Gastroesophageal sphincter (tissue), 4 donors: Measurements from ENCODE around the gene LMAN1L. TPM values are rescaled to one million over a fixed set of nuclear protein-coding genes. Genes with fewer than 3 reads are reported as not detected.

Source experiments
- ATAC-seq: fragments of 150-250 bp; one replicate; pipeline ENCODE4 v1.9.1; 2016; ENCODE audit warnings: mild to moderate bottlenecking, moderate library complexity
- H3K27ac ChIP-seq, 4 donors: fragments of 200-600 bp; sonication (generic) in 3 of 4; 1 replicate in 3 of 4; 2 replicates in 1 of 4; pipeline ENCODE4 v1.5.1; 2016 to 2019
- H3K27me3 ChIP-seq: fragments of 200-600 bp; sonication (generic); one replicate; pipeline ENCODE4 v1.5.1; 2019
- H3K36me3 ChIP-seq, 2 donors: fragments of 200-600 bp; sonication (generic); one replicate each; pipeline ENCODE4 v1.5.1; 2019; ENCODE audit warnings: control low read depth in 1 of 2
- H3K4me1 ChIP-seq, 3 donors: fragments of 200-600 bp; sonication (generic); 1 replicate in 2 of 3; 2 replicates in 1 of 3; pipeline ENCODE4 v1.5.1; 2016 to 2019; ENCODE audit warnings: control low read depth in 2 of 3
- H3K4me3 ChIP-seq, 2 donors: fragments of 200-600 bp; sonication (generic); one replicate each; pipeline ENCODE4 v1.5.1; 2019; ENCODE audit warnings: mild to moderate bottlenecking in 1 of 2, moderate library complexity in 1 of 2
- H3K9me3 ChIP-seq, 3 donors: fragments of 200-600 bp; sonication (generic); one replicate each; pipeline ENCODE4 v1.5.1; 2017 to 2019; ENCODE audit warnings: control low read depth in 2 of 3
- EP300 ChIP-seq: sonication (generic); formaldehyde crosslinking; IDR thresholded peaks from one replicate; pipeline ENCODE4 v1.6.1; 2017; ENCODE audit warnings: antibody characterized with exemption, mild to moderate bottlenecking
- POLR2A ChIP-seq, 2 donors: fragments of 450-650 bp; IDR thresholded peaks; one replicate each; pipeline ENCODE4 v1.6.1; 2017; ENCODE audit warnings: antibody characterized with exemption in 2 of 2, mild to moderate bottlenecking in 2 of 2, moderate library complexity in 1 of 2
- POLR2AphosphoS5 ChIP-seq: sonication (generic); formaldehyde crosslinking; IDR thresholded peaks from one replicate; pipeline ENCODE4 v1.6.1; 2017; ENCODE audit warnings: antibody characterized with exemption
- WGBS, 2 donors: methylation state at CpG; one replicate each; pipeline ENCODE4 v1.1.5; 2018; ENCODE audit warnings: low coverage in 1 of 2; 5-methylcytosine and 5-hydroxymethylcytosine counted together
- total RNA-seq, 4 donors: library from RNA; depleted of rRNA; stranded (reverse); fragments of >200 nt; gene quantifications; one replicate each; pipeline ENCODE4 v1.1.0, GENCODE V29; 2016
- TF ChIP-seq, protein P1 (sequence below), 4 experiments: fragments of 200-600 bp in 2 of 4; fragments of 450-650 bp in 2 of 4; sonication (generic) in 1 of 4; IDR thresholded peaks; one replicate each; pipeline ENCODE4 v1.5.1; 2017 to 2019; ENCODE audit warnings: antibody characterized with exemption in 4 of 4, mild to moderate bottlenecking in 2 of 4, moderate library complexity in 2 of 4

LMAN1L gene
- total RNA-seq, 4 donors from 2014 or later, result 0.27 TPM; not detected in 3

DNA sequence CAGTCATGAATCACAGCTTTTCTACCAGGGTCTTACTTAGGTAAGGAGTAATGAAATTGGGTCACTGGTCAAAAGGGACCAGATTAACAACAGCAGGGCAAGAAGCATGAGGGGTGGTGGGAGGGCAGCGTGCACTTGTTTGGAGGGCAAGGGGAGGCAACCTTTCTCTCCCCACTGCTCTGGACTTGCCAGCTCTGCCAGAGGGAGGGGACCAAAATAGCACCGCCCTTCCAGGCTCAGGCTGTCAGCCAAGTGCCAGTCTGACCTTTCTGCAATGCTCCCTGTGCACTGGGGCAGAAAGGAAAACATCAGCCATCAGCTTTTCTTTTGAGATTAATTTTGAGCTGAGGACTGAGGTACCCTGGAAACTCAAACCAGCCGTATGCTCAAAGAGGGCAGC, 34.8 kb downstream of the LMAN1L start:
- H3K27me3 ChIP-seq, result no peaks in the 10 kb centered on the region
- H3K27ac ChIP-seq, result no peak overlapping the region
- peaks cover 0 to 30% (median 10%) of the 10 kb centered on the region in 3 donors for H3K4me1 ChIP-seq
- ATAC-seq, result no peak
- H3K4me3 ChIP-seq, result no peak overlapping the region
- H3K36me3 ChIP-seq, result peaks cover 0 to 80% of the 10 kb centered on the region in 2 donors
- WGBS, 2 donors, result 33 to 57% methylated on average over 1 of the region's 3 CpGs
- H3K9me3 ChIP-seq, result no peaks in the 10 kb centered on the region
- TF ChIP-seq EP300, result no peak

DNA sequence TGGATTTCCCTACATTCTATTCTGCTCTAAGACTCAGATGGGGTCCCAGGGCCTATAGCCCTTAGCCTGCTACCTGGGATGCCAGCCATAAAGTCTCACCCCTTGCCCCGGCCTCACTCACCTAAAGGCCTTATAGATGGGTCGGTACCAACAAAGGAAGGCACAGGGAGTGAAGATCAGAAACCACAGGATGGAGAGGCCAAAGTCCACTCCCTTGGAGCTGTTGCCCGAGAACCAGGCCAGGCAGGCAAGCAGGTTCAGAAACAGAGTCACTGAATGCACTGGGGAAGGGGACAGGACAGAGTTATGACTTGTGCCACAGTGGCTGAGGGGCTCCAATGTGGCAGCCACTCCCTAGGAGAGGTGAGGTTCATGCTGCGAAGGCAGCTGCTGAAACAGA, 37.8 kb downstream of the LMAN1L start:
- no peak overlapping the region for H3K4me3 ChIP-seq
- H3K27me3 ChIP-seq, result no peaks in the 10 kb centered on the region
- peaks cover 0 to 15% (median 0%) of the 10 kb centered on the region in 3 donors for H3K4me1 ChIP-seq
- no peak for TF ChIP-seq POLR2AphosphoS5
- TF ChIP-seq, protein P1, sequence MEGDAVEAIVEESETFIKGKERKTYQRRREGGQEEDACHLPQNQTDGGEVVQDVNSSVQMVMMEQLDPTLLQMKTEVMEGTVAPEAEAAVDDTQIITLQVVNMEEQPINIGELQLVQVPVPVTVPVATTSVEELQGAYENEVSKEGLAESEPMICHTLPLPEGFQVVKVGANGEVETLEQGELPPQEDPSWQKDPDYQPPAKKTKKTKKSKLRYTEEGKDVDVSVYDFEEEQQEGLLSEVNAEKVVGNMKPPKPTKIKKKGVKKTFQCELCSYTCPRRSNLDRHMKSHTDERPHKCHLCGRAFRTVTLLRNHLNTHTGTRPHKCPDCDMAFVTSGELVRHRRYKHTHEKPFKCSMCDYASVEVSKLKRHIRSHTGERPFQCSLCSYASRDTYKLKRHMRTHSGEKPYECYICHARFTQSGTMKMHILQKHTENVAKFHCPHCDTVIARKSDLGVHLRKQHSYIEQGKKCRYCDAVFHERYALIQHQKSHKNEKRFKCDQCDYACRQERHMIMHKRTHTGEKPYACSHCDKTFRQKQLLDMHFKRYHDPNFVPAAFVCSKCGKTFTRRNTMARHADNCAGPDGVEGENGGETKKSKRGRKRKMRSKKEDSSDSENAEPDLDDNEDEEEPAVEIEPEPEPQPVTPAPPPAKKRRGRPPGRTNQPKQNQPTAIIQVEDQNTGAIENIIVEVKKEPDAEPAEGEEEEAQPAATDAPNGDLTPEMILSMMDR (IDR thresholded peaks at IDR 0.05), result no peak
- peaks cover 0 to 92% of the 10 kb centered on the region in 2 donors for H3K36me3 ChIP-seq
- no peak overlapping the region for H3K27ac ChIP-seq
- 100% methylated on average over 1 of the region's 4 CpGs for WGBS, 2 donors
- no peak for ATAC-seq
- no peaks in the 10 kb centered on the region for H3K9me3 ChIP-seq

- no peaks in the 10 kb centered on the region for H3K27me3 ChIP-seq
- no peak overlapping the region for H3K4me3 ChIP-seq
- H3K4me1 ChIP-seq, result peaks cover 0 to 28% (median under 1%) of the 10 kb centered on the region in 3 donors
- no peak for ATAC-seq
- no peak for TF ChIP-seq POLR2AphosphoS5
- no peaks in the 10 kb centered on the region for H3K9me3 ChIP-seq
- H3K27ac ChIP-seq, result no peak overlapping the region
- peaks cover 0 to 77% of the 10 kb centered on the region in 2 donors for H3K36me3 ChIP-seq
- WGBS, 2 donors, result 96 to 100% methylated on average over 1 to 3 of the region's 7 CpGs
Measured at GRCh38 chr15:74851960-74852359, 39.3 kb downstream of the LMAN1L start.

DNA sequence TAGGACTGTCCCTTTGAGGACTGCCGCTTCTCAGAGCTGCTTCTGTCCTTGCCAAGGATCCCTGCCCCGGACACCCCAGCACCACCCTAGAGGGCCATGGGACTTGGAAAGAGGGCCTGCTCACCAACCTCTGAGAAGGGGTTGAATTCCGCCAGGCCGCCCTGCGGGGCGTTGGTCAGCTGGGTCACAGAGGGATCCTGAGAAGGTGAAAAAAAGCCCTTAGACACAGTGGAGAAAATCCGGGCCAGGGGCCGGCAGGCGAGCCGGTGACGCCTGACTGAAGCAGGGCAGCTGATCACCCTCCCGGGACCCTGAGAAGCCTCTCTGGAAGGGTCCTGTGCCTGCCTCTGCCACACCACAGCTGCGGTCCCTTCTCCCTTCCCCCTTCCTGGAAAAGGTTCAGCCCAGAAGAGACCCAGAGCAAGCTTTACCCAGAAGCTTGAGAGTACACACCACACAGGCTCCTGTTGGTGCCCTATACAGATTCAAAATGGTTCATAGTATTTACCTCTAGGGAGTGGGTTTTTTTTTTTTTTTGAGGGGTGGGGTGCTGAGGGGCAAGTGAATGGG, 41.9 kb downstream of the LMAN1L start:
- TF ChIP-seq EP300 (no peak), POLR2A (IDR thresholded peaks at IDR 0.05) (no peak), POLR2AphosphoS5 (no peak)
- TF ChIP-seq, protein P1 (IDR thresholded peaks at IDR 0.05), result no peak
- ATAC-seq, result no peak
- Histone ChIP-seq H3K36me3 (peaks cover 0 to 51% of the 10 kb centered on the region in 2 donors), H3K4me1 (peaks cover 0 to 38% (median 14%) of the 10 kb centered on the region in 3 donors), H3K4me3 (no peak overlapping the region), H3K27ac (no peak overlapping the region), H3K27me3 (no peaks in the 10 kb centered on the region), H3K9me3 (no peaks in the 10 kb centered on the region)
- WGBS, 2 donors, result 88% methylated on average over 6 of the region's 13 CpGs; no CpG with 5 or more reads in 1 of the 2 donors

DNA sequence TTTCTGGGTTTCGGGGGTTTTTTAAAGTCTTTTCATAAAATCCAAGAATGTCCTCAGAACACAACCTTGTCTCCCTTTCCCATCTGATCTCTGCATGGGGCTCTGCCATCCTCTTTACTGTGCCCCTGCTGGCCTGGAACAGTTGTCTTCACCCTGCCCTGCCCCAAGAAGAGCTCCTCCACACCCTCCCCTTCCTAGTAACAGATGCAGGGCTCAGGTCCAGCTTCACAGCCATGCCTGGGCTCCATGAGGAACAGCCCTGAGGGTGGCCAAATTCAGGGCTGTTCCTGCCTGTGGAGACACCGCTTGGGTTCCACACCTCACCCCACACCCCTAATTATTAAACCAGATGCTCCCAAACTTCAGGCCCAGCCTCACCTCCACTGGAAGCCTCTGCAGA, 43.2 kb downstream of the LMAN1L start:
- WGBS, 2 donors, result 79 to 100% methylated on average over 1 to 2 of the region's 2 CpGs
- no peak for TF ChIP-seq POLR2A (IDR thresholded peaks at IDR 0.05)
- no peak for TF ChIP-seq EP300
- TF ChIP-seq, protein P1 (IDR thresholded peaks at IDR 0.05), result no peak
- TF ChIP-seq POLR2AphosphoS5, result no peak
- Histone ChIP-seq H3K27ac (no peak overlapping the region), H3K9me3 (no peaks in the 10 kb centered on the region), H3K4me3 (no peak overlapping the region), H3K4me1 (peaks cover 0 to 44% (median 15%) of the 10 kb centered on the region in 3 donors), H3K36me3 (peaks cover 0 to 38% of the 10 kb centered on the region in 2 donors), H3K27me3 (no peaks in the 10 kb centered on the region)
- no peak for ATAC-seq

GRCh38 chr15:74856537-74856936, 43.9 kb downstream of the LMAN1L start:
- Histone ChIP-seq H3K36me3 (peaks cover 0 to 31% of the 10 kb centered on the region in 2 donors), H3K4me1 (peaks cover 0 to 44% (median 15%) of the 10 kb centered on the region in 3 donors), H3K27me3 (no peaks in the 10 kb centered on the region), H3K4me3 (no peak overlapping the region), H3K27ac (no peak overlapping the region), H3K9me3 (no peaks in the 10 kb centered on the region)
- TF ChIP-seq POLR2A (IDR thresholded peaks at IDR 0.05), result no peak
- ATAC-seq, result no peak
- WGBS, 2 donors, result 83% methylated on average over 1 of the region's 1 CpG; no CpG with 5 or more reads in 1 of the 2 donors
